ENCODE measurements around the gene OR1L8.

GRCh38 chr9:122579874-122580273, 3.3 kb downstream of the OR1L8 start:
- TF ChIP-seq POLR2A (IDR thresholded peaks at IDR 0.05), result no peak
- no peak for TF ChIP-seq CTCF (IDR thresholded peaks at IDR 0.05)
